A204.1 (cell line): ENCODE data around the gene CPNE8.

ENCODE experiments used
- FAIRE-seq: peaks from 2 replicates; lab custom pipeline; 2012; peaks lifted over from hg19 to GRCh38; lab: Jason Lieb, UNC

Gene CPNE8

DNA sequence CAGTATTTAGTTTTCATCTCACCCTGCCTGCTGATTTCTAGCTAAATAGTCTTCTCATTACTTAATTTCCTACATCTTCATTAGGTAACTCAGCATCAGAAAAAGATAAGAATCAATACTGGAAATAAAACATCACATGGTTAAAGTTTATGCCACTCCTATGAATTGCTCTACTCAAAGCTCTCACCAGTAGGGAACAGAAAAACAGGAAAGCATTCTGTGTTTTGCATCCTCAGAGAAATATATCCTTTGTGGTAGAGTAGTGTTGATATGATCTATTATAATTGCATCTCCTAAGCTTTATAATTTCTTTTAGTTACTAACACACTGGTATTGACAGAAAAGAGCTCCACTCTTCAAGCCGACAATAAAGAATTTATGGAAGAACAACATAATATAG, 9.9 kb downstream of the CPNE8 start:
- no peak for FAIRE-seq

DNA sequence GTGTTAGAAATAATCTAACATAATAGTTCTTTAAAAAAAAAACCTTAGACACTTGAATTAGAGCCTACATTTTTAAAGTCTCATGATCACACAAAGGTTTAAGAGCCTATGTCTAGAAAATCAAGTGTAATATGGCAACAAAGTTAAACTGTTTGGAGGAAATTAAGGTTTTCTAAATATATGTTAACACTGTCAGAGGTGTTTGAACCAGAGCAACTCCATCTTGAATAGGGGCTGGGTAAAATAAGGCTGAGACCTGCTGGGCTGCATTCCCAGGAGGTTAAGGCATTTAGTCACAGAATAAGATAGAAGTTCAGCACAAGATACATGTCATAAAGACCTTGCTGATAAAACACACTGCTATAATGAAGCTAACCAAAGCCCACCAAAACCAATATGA, 12.4 kb downstream of the CPNE8 start:
- no peak for FAIRE-seq

DNA sequence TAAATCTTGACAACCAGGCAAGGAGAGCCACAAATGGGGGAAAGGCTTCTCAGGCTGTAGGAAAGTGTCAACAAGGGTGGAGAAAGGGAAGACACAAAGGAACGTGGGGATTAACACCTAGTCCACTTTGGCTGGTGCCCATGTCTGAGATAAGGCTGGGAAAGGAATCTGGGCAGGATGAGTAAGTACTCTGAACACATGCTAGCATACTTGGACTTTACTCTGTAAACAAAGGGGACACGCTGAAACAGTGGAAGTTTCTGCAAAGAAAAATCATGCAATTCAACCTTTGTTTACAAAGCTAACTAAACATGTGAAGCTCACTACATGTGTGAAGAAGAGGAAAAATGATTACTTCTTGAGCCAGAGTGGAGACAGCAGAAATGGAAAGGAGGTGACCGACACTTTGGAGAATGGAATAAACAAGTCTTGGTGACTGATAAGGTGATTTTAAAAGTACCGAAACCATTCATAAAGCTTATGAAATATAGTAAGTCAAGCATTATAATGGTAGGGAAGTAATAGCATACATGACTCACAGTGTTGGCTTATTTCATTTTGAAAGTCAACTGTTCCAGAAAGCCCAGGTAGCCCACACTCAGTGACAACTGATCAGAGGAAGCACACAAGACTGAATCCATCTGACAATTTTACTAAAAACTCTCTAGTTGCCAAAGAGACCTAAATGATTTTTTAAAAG, 13.2 kb downstream of the CPNE8 start:
- FAIRE-seq = no peak

DNA sequence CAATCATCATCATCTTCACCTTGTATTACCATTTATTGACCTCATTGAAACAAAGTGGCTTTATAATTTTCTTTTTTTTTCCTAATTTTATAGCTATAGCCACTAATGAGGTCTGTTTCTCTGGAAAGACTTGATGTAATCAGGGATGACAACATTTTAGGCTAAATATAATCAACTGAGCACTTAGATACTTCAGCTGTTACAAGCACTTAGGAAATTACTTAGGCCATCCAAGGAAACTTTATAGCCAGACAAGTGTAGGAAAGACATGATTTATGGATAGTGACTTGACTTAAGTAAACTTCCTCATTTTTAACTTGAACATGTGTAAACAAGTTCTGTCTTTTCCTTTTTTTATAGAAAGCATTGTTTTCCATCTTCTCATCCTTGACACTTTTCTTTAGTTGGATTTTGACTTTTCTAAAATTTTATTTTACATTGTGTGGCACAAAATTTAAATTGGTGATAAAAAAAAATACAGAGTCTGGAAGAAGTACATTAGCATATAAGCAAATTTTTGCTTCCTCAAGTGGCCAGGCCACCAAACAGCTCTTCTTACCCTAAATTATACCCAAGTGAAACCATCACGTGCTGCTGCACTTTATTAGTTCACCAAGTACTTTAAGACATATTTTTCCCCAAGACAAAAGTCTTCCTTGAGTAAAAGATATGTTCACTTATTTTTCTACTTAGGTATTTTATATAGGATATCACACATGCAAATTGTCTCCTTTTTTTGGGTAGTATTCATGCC, 15.1 kb downstream of the CPNE8 start:
- no peak for FAIRE-seq

DNA sequence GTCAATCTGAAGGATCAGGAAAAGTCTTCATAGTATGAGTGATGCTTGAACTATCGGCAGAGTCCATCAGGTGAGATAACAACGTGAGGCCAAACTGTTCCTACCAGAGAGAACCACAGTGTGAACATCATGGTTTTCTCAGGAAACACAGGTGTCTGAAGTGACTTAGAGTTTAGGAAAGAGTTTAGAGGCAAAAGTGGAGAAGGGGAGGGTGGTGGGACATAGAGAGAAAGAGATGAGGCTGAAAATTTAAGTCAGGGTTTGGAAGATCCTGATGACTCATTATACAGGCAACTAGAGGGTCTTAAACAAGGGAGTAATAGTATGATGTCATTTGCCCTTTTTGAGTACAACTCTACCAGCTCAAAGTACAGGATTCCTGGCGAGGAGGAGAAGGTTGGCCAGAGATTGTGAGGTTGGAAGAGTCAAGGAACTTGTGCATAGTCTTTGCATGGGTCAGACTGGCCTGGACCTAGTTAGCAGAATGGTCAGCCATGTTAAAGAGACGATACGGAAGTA, 16.0 kb downstream of the CPNE8 start:
- FAIRE-seq = no peak

DNA sequence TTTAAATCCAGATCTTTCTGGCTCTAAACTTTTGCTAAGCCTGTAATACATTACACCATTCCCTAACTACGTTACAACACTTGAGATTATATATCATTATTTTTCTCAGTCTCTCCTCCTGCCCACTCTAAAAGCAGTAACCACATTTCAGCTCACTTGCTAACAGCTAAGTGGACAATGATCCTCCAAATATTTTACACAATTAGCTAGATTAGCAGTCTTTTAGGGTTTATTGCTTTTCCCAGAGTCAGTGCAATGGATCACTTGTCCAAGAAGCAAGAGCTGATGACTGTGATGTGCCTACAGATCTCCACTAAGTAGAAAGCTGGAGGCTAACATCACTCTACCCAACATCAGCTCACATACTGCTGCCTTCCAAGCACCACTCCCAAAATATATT, 17.6 kb downstream of the CPNE8 start:
- FAIRE-seq = no peak

DNA sequence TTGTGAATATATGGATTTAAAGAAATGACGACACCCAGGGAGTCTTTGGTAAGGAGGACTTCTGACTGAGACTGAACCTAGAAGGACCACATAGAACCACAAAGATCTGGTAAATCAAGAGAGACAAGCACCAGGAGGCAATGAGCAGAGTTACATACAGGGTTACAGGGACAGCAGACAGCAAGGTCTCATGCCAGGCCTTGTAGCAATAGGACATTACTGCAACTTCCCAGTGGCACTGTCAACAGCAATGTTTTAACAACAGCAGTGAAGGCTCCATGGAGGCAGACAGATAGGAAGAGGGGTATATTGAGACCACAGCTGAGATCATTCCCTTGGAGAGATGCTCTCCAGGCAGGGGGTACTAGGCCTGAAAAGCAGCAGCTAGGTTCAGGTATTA, 18.5 kb downstream of the CPNE8 start:
- FAIRE-seq = no peak

DNA sequence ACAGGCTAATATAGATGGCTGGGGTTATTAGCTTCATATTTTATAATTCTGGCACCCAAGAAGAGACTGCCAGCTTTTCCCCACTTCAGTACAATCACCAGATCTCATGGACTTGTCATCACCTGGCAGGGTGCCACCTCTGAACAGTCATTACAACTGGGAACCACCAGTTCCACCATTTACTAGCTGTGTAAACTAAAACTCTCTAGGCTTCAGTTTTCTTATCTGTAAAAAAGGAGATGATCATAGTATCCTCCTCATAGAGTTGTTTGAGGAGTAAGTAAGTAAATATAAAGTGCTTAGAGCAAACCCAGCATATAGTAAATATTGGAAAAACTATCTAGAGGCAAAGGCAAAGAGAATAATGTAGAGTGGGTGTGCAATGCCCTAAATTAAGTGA, 19.3 kb downstream of the CPNE8 start:
- FAIRE-seq = no peak

DNA sequence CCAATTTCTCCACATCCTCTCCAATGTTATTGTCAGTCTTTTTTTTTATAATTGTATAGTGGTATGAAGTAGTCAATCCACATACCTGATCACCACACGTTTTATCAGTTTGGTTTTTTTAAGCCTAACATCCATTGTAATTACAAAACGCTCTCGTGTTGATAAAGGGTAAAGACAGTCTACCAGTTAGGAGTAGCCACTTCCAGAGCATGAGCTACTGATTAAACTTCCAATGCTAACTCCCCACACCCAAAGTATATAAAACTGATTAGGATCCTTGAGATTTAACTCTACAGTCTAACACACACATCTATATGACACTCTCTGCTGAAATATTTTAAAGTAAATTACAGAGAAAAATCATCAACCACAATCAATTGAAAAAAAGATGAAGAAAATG, 20.7 kb downstream of the CPNE8 start:
- no peak for FAIRE-seq

DNA sequence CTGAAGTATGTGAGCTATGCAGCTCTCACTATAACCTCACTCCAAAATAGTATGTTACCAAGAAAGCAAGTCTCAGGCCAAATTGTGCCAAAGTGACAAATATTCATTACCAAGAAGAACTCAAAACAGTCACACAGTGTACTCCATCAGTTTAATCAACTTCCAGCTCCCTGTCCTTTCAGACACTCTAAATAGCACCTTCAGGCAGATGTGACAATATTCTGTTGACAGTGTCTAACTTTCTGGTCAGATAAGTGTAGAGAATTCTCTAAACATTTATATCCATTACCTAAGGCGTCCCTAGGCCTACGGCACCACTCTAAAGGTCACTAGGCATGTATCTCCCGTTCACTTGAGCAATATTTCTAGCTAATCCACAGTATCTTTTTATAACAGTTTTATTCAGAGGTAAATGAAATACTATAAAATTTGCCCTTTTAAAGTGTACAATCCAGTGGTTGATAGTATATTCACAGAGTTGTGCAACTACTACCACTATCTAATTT, 21.7 kb downstream of the CPNE8 start:
- FAIRE-seq = no peak

DNA sequence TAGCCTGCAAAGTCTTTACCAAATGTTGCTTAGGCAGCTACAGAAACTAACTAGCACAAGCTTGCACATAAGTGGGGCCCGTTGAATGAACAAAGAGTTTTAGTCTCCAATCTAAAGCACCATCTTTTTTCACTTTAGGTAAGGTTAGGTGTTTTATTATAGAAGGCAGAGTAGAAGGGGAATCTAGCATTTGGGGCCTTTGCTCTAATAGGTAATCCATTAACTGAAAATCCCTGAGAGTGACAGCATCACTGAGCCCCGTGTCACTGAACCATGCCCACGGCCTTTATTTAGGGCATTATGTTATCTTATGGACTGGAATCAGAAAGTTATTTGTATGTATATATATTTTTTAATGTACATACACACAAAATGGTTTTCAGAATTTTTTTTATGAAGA, 25.1 kb downstream of the CPNE8 start:
- no peak for FAIRE-seq

DNA sequence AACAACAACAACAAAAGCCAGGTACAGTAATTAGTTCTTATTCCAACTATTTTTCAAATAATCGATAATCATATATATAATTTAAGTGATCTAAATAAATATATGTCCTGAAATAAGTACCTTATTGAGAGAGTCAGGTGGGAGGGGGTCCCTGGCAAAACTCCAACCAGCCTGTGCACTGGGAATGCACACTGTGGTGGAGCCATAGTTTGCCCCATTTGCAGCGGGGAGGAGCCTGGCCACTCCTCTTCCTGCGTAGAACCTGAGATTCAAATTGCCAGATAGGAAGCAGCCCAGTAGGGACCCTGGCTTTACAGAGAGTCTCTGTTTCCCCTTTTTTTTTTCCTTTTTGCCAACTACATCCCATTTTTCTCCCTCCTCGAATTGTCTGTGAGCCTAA, 26.4 kb downstream of the CPNE8 start:
- FAIRE-seq = no peak

DNA sequence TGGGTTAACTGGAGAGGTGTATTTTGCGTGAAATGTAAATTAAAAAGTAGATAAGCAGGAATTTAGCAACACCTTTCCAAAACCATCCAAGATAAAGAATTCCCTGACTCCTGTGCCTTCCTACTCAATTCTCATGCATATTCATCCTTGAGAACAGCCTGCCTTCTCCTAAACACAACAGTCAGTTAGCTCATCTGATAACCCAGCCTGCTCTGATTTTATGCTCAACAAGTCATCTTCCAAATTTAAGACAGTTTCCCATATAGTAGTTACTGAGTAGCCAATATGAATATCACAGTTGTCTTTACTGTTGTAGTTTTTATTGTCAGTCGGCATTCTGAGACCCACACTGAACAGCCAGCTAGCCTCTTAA, 27.1 kb downstream of the CPNE8 start:
- FAIRE-seq = no peak

DNA sequence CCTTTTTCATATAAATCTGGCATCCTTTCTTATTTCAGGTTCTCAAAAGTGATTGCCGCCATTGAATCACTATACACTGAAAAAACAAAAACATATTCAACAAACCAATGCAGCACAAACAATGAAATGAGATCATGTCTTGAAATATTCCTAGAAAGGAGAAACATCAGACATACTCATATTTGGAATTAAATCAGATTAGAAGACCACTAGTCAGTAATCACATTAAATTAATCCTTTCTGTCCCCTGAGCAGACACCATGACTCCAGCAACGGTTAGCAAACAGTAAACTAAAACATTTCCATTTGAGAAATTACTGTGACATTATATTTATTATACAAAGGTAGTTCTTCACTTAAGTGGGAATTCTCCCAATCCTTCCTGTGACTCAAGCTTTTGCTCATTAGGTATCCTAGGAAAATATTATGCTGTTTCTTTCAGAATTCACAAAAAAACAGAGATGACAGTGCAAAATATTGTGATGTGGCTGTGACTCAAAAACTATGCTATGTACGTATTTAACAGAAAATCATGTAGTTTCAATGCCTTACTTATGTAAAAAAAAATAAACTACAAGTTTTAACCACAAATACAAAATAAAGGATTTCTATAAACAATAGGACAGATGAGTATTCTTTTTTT, 29.7 kb downstream of the CPNE8 start:
- FAIRE-seq = no peak

DNA sequence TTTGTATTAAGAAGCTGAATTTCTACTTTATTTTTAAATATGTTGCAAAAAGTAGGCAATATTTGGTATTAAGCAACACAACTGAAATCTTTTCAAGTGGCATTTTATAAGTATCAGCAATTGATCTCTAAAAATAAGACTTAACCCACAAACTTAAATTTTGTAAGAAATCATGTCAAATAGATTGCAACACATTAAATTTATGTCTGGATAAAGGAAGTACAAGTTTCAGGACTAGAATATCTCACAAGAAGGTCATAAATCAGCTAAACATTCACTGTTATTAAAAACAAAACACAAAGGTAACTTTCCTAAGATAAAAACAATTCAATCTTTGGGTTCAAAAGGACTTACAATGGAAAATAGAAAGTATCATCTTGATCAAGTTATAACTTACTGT, 32.8 kb downstream of the CPNE8 start:
- no peak for FAIRE-seq

DNA sequence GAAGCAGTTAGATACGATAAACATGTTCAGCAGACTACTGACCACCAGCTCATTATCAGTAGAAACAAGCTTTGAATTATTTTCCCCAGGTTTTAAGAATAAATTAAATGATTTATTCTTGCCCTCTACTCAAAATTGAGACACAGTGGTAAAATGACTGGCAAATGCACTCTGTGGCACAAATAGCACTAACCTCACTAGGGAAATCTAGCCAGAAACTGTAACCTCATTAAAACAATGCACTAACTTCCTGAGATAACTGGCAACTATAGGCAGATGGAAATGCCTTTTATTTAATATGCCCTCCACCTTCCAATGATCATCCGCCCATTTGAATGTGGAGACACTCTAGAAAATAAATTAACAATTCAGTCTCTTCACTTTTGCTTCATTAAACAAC, 33.2 kb downstream of the CPNE8 start:
- no peak for FAIRE-seq

DNA sequence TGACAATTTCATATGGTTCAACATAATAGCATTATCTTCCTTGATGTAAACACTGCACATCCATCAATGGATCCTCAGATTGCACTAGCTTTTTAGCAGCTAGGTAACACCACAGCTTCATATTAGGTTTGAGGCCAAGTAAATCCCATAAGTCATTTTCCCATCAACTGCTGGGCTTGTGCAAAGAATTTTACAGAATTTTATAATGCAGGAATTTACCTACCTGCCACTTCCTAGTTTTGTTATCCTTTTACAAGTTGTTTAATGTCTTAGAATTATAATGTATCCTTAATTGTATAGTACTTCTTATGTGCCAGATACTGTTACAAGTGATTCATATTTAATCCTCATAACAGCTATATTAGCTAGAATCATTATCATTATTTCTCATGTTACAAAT, 36.4 kb downstream of the CPNE8 start:
- no peak for FAIRE-seq

DNA sequence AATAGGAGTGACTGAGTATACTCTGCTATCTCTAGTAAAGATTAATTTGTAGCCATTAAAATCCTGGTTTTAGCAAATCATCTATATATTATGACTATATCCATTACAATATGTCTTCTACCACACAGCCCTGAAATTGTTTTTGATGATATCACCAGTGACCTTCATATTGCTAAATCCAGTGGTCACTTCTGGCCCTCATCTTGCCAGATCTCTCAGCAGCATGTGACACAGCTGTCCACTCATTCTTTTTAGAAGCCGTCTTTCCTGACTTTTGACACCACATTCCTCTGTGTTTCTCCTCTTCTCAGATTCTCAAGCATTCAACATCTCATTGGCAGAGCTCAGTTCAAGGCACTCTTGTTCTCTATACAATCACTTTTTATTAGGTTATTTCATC, 54.9 kb downstream of the CPNE8 start:
- no peak for FAIRE-seq

DNA sequence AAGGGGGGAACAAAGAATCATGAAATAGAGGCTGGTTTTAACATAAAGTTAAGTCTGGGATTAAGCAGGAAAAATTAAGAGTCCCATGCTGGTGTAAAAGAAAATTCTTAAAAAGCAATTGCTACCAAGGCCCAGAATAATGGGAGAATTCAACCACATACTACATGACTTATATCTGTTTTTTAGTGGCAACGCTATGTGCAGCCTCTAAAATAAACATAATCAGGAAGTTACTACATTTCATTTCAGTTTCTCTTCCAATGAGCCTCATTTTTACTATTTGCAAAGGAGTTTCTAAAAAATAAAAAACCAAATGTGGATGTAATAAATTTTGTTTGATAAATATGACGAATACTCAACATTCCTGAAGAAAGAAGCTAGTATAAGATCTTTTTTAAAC, 58.1 kb downstream of the CPNE8 start:
- FAIRE-seq = no peak

DNA sequence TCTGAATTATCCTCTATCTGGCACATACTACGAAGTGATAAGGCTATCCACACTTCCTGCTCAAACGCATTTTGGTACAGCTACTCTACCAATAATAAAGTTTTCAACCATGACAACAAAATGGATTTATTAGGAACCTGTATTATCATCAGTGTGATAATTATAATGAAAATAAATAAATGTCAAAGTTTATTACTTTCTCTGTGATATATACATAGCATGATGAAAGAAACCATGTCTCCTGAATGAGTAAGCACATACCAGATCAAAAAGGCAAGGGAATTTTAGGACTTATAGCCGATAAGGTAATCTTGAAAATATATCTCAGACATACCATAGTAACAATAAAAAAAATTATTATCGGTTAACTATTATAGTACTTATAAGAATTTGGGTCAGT, 61.1 kb downstream of the CPNE8 start:
- FAIRE-seq = no peak

DNA sequence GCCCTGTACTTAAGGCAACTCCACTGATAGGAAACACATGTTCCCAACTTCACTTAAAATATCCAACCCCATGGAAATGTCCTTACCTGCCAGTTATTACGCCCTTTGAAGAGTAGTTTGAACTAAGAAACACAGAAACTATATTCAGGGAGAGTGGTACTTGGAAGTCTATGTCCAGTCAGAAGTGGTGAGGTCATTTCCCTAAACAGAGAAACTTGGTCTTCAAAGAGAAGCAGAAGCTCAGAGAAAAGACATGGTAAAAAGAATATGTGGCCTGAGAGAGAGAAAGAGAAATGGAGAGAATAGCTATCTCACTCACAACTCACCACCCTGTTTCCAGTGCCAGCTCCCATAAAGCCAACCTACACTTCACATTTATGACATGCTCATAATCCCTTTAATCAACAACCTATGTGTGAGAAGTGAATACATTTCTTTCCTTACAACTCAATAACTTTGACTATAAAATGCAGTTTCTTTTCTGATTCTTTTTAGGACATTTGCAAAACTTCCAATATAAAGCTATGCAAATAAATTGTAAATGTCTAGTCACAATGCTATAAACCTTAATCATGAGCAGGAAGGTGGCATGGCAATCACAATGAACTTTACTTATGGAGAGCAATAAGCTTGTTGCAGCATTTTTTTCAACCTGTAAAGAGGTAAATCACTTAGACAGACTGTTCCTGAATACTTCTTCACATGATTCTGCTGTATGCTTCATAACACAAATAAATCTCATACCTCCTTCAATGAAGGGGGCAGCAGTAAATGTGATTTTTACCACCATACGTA, 67.1 kb downstream of the CPNE8 start:
- FAIRE-seq = no peak

DNA sequence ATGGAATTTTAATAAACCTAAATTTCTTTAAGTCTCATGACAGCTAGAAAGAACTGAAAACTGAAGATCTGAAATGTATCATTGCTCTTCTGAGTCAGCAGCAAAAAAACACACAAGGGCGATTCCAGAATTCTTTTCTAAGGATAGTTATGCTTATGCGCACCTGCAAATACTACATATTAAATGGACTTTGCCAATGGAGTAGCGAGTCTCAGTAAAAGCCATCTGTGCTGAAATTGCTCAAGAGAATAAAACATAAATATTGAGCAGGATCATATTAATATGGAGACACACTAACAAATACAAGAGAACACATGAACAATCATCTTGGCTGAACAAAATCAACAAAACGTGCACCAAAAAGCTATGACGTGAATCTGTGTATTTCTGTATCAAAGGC, 73.7 kb downstream of the CPNE8 start:
- no peak for FAIRE-seq

DNA sequence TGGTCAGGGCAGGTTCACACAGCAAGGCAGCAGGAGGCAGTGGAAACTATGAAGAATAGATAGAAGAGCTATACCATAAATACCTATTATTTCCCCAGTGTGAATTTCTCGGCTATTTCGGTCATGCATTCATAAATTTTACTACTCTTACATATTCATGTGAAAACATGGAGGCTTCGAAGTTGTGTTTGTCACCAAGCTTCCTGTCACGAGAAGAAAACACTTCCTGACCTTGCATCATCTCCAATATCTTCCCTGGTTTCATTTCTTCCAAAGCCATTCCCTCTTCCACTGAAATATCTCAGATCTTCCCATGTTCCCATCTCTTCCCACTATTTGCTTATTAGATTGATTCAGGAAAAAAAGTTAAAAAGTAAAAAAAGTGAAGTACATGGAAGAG, 80.4 kb downstream of the CPNE8 start:
- no peak for FAIRE-seq
